ENCODE data around the gene LPP.

- TF ChIP-seq POLR2A (IDR thresholded peaks at IDR 0.05; ENCODE audit: borderline replicate concordance, extremely low read depth, insufficient read depth, insufficient read length) = no peak
- no peak for TF ChIP-seq ELF1 (IDR thresholded peaks at IDR 0.05; ENCODE audit: borderline replicate concordance, low read depth)
- TF ChIP-seq CTCF (IDR thresholded peaks at IDR 0.05 in 2 of 3, conservative IDR thresholded peaks at IDR 0.05 in 1 of 3; ENCODE audit: borderline replicate concordance in 1 of 3, insufficient read depth in 1 of 3, low read depth in 2 of 3, low read length in 2 of 3) = no peak
- no peak for TF ChIP-seq CEBPB (IDR thresholded peaks at IDR 0.05; ENCODE audit: low read depth)
- TF ChIP-seq MAX (IDR thresholded peaks at IDR 0.05) = no peak
- no peak for TF ChIP-seq SP1 (IDR thresholded peaks at IDR 0.05; ENCODE audit: low read depth)
- TF ChIP-seq EGR1 (IDR thresholded peaks at IDR 0.05; ENCODE audit: low read depth) = no peak
Observed at GRCh38 chr3:188819939-188820338, 666.0 kb downstream of the LPP start.
